Testis (tissue), 3 donors: Measurements from ENCODE around the gene MEIOB. TPM values are rescaled to one million over a fixed set of nuclear protein-coding genes. Genes with fewer than 3 reads are reported as not detected.
A peak's percentile ranks its signal among the peaks of the same experiment; 100 is the strongest.
"Not testable (repeated sequence)": the region's sequence is repeated elsewhere in the genome, so short reads cannot be mapped to it uniquely, and the experiment has no call there.

Experiments used
- DNase-seq: peaks from one replicate; pipeline ENCODE4 v3.0.0-alpha.2; 2019
- H3K27ac ChIP-seq, 2 donors: fragments of 200-600 bp; sonication (generic); one replicate each; pipeline ENCODE4 v1.5.1; 2019
- H3K27me3 ChIP-seq: fragments of 200-600 bp; sonication (generic); one replicate; pipeline ENCODE4 v1.5.1; 2019
- H3K36me3 ChIP-seq: fragments of 200-600 bp; sonication (generic); one replicate; pipeline ENCODE4 v1.5.1; 2017; ENCODE audit warnings: low read depth; ENCODE audit errors: missing control alignments
- H3K4me1 ChIP-seq: fragments of 200-600 bp; sonication (generic); one replicate; pipeline ENCODE4 v1.5.1; 2019
- H3K4me3 ChIP-seq, 2 donors: fragments of 200-600 bp; sonication (generic); one replicate each; pipeline ENCODE4 v1.5.1; 2017 to 2019
- H3K9me3 ChIP-seq: fragments of 200-600 bp; sonication (generic); one replicate; pipeline ENCODE4 v1.5.1; 2017
- POLR2A ChIP-seq: fragments of 450-650 bp; IDR thresholded peaks from one replicate; pipeline ENCODE4 v1.6.1; 2017; ENCODE audit warnings: antibody characterized with exemption, mild to moderate bottlenecking, moderate library complexity
- WGBS, 2 donors: methylation state at CpG; one replicate each; pipeline ENCODE4 v1.1.5; 2018; 5-methylcytosine and 5-hydroxymethylcytosine counted together
- intact Hi-C: fragments of 100-400 bp; cut with DNase I; formaldehyde crosslinking; loops from one replicate; pipeline ENCODE4 v1.15.1; 2023; ENCODE audit warnings: low total_unique reads
- polyA plus RNA-seq: library from polyadenylated mRNA; stranded (reverse); fragments of 350-450 nt; fragmentation: Illumina TruSeq; extraction: RNeasy Lipid Tissue Mini Kit (QIAGEN cat#74804); gene quantifications from one replicate; pipeline ENCODE4 v1.2.3, GENCODE V29; 2014; ENCODE audit warnings: low read depth, low replicate concordance; ENCODE audit not compliant: insufficient read depth
- total RNA-seq, 2 donors: library from RNA; depleted of rRNA; stranded (reverse); fragments of >200 nt; gene quantifications; one replicate each; pipeline ENCODE4 v1.2.3, GENCODE V29; 2016
- TF ChIP-seq, protein P1 (sequence below), 3 experiments: fragments of 450-650 bp in 2 of 3; fragments of 200-600 bp in 1 of 3; sonication (generic) in 1 of 3; IDR thresholded peaks; one replicate each; pipeline ENCODE4 v1.5.1; 2016 to 2019; ENCODE audit warnings: antibody characterized with exemption in 3 of 3, mild to moderate bottlenecking in 2 of 3, moderate library complexity in 1 of 3

The MEIOB gene
- total and polyA plus RNA-seq, 3 donors from 2014 or later, result 34.6 to 53.9 (median 53.8) TPM

DNA sequence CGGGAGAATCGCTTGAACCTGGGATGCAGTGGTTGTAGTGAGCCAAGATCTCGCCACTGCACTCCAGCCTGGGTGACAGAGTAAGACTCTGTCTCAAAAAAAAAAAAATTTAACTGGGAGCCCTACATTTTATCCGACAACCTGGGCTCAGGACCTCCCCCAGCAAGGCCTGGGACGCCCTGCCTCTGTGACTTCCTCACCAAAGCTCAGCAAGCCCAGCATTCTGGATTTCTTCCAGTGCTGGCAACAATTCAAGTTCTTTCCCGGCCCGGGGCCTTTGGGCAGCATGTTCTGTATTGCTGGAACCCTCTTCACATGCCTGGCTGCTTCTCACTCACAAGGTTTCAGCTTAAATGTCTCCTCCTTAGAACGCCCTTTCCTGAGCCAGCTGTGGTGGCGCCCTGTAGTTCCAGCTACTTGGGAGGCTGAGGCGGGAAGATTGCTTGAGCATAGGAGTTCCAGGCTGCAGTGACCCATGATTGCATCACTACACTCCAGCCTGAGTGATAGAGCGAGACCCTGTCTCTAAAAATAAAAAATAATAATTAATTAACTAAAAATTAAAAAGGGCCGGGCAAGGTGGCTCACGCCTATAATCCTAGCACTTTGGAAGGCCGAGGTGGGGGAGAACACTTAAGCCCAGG is 15.9 kb upstream of the MEIOB start:
- WGBS, 2 donors, result 77 to 79% methylated on average over 12 to 14 of the region's 14 CpGs
- Histone ChIP-seq H3K36me3 (no peaks in the 10 kb centered on the region), H3K27ac (no peak overlapping the region), H3K9me3 (no peaks in the 10 kb centered on the region), H3K4me3 (no peak overlapping the region), H3K27me3 (no peaks in the 10 kb centered on the region), H3K4me1 (no peaks in the 10 kb centered on the region)
- intact Hi-C loops, result no loop called here
- TF ChIP-seq POLR2A, result no peak
- TF ChIP-seq, protein P1, sequence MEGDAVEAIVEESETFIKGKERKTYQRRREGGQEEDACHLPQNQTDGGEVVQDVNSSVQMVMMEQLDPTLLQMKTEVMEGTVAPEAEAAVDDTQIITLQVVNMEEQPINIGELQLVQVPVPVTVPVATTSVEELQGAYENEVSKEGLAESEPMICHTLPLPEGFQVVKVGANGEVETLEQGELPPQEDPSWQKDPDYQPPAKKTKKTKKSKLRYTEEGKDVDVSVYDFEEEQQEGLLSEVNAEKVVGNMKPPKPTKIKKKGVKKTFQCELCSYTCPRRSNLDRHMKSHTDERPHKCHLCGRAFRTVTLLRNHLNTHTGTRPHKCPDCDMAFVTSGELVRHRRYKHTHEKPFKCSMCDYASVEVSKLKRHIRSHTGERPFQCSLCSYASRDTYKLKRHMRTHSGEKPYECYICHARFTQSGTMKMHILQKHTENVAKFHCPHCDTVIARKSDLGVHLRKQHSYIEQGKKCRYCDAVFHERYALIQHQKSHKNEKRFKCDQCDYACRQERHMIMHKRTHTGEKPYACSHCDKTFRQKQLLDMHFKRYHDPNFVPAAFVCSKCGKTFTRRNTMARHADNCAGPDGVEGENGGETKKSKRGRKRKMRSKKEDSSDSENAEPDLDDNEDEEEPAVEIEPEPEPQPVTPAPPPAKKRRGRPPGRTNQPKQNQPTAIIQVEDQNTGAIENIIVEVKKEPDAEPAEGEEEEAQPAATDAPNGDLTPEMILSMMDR (IDR thresholded peaks at IDR 0.05), result no peak
- no peak for DNase-seq

DNA sequence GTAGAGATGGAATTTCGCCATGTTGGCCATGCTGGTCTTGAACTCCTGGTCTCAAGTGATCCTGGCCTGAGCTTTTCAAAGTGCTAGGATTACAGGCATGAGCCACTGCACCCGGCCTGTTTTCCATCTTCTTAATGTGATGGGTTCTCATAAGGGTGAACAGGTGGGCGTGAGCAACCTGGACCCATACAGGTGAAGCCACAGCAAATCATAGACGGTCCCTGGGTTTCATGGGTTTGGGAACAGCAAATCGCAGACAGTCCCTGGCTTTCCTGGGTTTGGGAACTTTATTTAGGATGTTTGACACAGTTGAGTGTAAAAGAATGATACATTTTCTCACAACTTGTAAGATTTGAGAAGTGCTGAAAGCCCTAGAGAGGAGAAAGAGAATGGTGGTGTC is 12.9 kb upstream of the MEIOB start:
- DNase-seq, result no peak
- intact Hi-C loops, result no loop called here
- Histone ChIP-seq H3K27ac (no peak overlapping the region), H3K27me3 (no peaks in the 10 kb centered on the region), H3K4me3 (no peak overlapping the region), H3K4me1 (no peaks in the 10 kb centered on the region), H3K9me3 (no peaks in the 10 kb centered on the region), H3K36me3 (no peaks in the 10 kb centered on the region)
- WGBS, 2 donors, result 79 to 84% methylated on average over 5 of the region's 5 CpGs
- no peak for TF ChIP-seq POLR2A
- TF ChIP-seq, protein P1 (IDR thresholded peaks at IDR 0.05), result no peak

GRCh38 chr16:1884155-1884760 is 12.3 kb upstream of the MEIOB start:
- no peaks in the 10 kb centered on the region for H3K27me3 ChIP-seq
- intact Hi-C loops, result no loop called here
- no peak overlapping the region for H3K27ac ChIP-seq
- H3K9me3 ChIP-seq, result no peaks in the 10 kb centered on the region
- no peak for DNase-seq
- H3K4me3 ChIP-seq, result no peak overlapping the region
- no peak for TF ChIP-seq POLR2A
- TF ChIP-seq, protein P1 (IDR thresholded peaks at IDR 0.05), result peak in 1 of 3 experiments; percentile 39
- H3K36me3 ChIP-seq, result no peaks in the 10 kb centered on the region
- H3K4me1 ChIP-seq, result no peaks in the 10 kb centered on the region
- WGBS, 2 donors, result 72 to 74% methylated on average over 13 of the region's 13 CpGs

DNA sequence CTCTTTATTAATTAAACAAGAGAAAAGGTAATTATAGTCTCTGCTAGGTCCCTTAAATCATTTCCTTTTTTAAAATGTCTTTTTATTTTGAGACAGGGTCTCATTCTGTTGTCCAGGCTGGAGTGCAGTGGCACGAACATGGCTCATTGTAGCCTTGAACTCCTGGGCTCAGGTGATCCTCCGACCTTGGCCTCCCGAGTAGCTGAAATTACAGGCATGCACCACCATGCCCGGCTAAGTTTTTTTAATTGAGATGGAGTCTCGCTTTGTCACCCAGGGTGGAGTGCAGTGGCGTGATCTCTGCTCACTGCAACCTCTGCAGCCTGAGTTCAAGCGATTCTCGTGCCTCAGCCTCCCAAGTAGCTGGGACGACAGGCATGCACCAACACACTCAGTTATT is 9.2 kb upstream of the MEIOB start:
- 81 to 88% methylated on average over 9 of the region's 9 CpGs for WGBS, 2 donors
- H3K36me3 ChIP-seq, intact Hi-C loops, H3K4me3 ChIP-seq, H3K4me1 ChIP-seq, H3K27me3 ChIP-seq, DNase-seq, H3K27ac ChIP-seq, H3K9me3 ChIP-seq: not testable (repeated sequence)

DNA sequence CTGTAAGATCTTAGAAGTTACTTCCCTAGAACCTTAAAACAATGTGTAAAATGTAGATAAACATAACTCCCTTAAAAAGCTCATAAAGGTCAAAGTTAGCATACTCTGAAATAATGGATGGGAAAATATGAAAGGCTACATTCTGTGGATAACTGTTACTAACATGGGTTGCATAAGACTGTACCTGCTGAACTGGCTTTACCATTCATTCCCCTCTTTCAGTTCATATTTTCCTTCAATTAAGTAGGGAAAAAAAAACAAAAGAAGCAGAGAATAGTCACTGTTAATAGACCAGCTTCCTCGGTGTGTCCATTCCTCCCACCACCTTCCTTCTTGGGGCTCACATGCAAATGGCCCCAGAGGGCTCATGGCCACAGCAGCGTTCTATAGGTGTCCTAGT is 7.5 kb upstream of the MEIOB start:
- 50 to 63% methylated on average over 2 of the region's 2 CpGs for WGBS, 2 donors
- TF ChIP-seq, protein P1 (IDR thresholded peaks at IDR 0.05), result no peak
- TF ChIP-seq POLR2A, result no peak
- DNase-seq, result no peak
- H3K4me1 ChIP-seq, result no peaks in the 10 kb centered on the region
- intact Hi-C loops, result no loop called here
- no peak overlapping the region for H3K4me3 ChIP-seq
- H3K9me3 ChIP-seq, result no peaks in the 10 kb centered on the region
- H3K36me3 ChIP-seq, result no peaks in the 10 kb centered on the region
- no peaks in the 10 kb centered on the region for H3K27me3 ChIP-seq
- no peak overlapping the region for H3K27ac ChIP-seq
